GM12864 (cell line): ENCODE data around the gene TOMM20.

Experiments
- DNase-seq: peaks from one replicate; pipeline ENCODE4 v3.0.0-alpha.2; 2011; ENCODE audit warnings: low read depth
- H3K4me3 ChIP-seq: 2 replicates; pipeline ENCODE4 v1.5.1; 2011; ENCODE audit warnings: mild to moderate bottlenecking, low read depth, low read length, control low read depth
- CTCF ChIP-seq: IDR thresholded peaks from 2 replicates; pipeline ENCODE4 v1.5.1; 2011; ENCODE audit warnings: low read depth, mild to moderate bottlenecking, moderate library complexity, low read length, control low read depth, inconsistent platforms; ENCODE audit errors: missing control alignments

The TOMM20 gene

GRCh38 chr1:235068158-235069121, 60.2 kb downstream of the TOMM20 start:
- no peak for TF ChIP-seq CTCF
- no peak overlapping the region for H3K4me3 ChIP-seq
- no peak for DNase-seq

- no peak for TF ChIP-seq CTCF
- no peak for DNase-seq
- H3K4me3 ChIP-seq: no peak overlapping the region
Observed at GRCh38 chr1:235067396-235068157, 61.1 kb downstream of the TOMM20 start.

GRCh38 chr1:235063068-235063765, 65.4 kb downstream of the TOMM20 start:
- DNase-seq: no peak
- no peak overlapping the region for H3K4me3 ChIP-seq
- no peak for TF ChIP-seq CTCF

GRCh38 chr1:235060607-235061470, 67.8 kb downstream of the TOMM20 start:
- TF ChIP-seq CTCF: no peak
- DNase-seq: no peak
- no peak overlapping the region for H3K4me3 ChIP-seq
